Activated gamma-delta T cell treated with anti-CD3 and anti-CD28 coated beads, Interleukin-2, amount 50 U/mL, for 16 hours (primary cell): ENCODE measurements around the gene MEF2A.

Experiments used
- DNase-seq: peaks from one replicate; pipeline ENCODE4 v3.0.0-alpha.2; 2020; ENCODE audit warnings: low read depth

The MEF2A gene

DNA sequence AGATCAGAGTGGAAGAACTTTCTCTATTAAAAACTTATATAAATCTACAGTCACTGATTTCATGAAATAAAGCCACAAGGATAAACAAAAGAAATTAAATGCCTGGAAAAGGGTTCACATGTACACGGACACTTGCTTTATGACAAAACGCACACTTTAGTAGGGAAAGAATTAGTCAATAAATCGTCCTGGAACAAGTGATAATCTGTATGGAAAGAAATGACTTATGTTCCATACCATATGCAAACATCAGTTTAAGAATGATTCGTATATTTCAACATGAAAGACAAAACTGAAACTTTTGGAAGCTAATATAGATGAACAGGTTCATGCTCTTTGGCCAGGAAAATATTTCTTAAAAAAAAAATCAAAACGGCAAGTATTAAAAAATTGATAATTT is 40.2 kb downstream of the MEF2A start:
- DNase-seq = no peak

DNA sequence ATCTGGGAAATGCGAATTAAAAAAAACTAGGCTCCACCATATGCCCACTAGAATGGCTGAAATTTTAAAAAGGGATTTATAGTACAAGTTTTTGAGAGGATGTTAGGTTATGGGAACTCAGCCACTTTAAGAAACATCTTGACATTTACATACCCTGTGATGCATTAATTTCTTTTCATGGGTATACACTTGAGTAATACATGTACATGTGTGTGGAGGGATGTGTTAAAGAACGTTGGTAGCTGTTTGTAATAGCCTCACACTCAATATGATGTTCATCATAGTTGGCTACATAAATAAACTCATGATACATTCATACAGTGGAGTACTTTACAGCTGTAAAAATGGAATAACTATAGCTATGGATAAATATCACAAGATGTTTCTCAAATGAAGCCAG is 40.9 kb downstream of the MEF2A start:
- DNase-seq = no peak

DNA sequence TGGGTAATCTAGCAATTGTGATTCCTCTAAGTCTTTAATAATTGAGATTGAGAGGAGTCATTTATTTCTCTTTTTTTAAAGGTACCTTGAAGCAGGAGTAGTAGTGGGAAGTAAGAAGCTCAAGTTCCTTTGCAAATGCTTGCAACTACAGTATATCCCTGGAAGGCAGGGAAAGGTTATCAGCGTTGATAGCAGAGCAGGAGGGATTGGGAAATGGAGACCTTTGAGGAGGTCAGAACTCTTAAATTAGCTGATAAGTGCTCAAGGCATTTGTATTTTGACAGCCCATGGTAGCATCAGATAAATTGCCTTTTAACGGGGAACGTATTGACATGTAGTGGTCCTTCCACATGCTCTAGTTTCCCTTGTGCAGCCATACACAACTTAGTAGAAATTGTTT is 47.7 kb downstream of the MEF2A start:
- no peak for DNase-seq

DNA sequence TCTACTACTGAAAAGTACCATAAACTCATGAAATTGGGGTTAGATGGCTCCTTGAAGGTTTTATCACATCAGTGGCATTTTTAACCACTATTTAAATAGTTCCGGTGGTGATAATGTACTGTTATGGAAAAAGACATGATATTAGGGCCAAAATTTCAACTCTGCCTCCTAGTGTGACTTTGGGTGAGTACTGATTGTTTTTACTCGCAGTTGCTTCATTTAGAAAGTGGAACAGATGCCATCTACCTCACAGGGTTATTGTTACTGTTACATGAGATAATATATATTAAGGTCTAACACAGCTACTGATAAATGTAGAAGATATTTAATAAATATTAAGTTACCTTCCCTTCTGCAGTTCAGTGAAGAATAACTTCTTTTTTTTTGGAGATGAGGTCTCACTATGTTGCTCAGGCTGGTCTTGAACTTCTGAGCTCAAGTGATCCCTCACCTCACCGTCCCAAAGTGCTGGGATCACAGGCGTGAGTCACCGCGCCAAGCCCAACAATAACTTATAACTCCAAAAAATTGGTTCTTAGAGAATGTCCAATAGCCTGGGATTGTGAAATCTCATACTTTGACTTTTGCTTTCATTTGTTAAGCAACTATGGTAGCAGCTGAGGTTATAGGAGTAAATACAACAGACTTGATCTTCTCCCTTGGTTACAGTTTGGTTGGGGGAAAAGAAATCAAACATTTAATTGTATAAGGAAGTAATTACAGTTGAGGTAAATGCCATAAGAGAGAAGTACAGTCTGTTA is 48.3 kb downstream of the MEF2A start:
- no peak for DNase-seq

DNA sequence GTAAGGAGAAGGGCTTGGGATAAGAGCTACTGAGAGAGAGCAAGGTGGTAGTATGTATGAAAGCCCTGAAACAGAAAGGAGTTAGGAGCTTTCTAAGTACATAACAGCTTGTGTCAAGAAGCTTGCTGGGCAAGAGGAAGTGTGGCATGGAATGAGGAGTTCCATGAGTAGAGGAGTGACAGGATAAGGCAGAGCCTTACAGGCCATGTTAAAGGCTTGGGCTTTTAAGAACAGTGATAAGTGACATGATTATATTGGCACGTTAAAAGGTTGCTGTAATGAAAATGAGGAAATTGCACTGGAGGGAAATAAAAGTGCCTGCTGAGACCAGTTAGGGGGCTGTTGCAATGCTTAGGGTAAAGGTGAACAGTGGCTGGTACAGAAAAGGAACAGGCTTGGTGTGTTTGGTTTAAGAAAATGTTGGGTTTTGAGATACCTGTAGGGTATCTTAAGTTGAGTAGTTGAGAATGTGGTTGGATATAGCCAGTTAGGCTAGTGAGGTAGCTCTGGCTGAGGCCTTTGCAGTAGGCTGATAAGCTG is 49.0 kb downstream of the MEF2A start:
- no peak for DNase-seq

DNA sequence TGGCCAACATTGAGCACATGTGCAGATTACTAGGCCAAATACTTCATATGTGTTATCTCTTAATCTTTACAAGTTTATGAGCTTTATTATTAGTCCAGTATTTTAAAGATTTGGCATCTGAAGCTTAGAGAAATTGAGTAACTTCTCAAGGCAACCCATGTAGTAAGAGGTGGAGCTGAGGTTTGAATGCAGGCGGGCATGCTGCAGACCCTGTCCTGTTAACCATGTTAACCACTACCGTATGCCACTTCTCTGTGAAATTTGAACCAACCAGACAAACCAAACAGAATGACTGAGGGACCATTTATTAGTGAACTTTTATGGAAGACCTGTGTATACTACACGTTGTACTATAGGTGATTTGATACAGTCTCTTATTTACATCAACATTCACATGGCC is 49.7 kb downstream of the MEF2A start:
- DNase-seq = no peak

DNA sequence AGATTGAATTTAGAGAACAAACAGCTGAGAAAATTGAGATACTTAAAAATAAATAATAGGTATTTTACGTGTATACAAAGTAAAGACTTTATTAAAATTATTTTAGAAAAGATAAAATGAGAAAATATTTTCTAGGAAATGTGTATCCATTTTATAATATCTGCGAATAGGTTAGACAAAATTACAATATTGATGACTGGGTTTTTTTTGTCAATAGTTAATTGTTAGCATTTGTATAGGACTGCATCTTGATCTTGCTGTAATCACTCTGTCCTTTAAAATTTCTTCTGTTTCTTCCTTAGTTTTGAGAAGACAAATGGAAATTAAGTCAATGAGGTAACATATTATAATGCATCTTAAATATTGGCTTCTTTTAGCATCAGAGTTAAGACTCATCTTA is 50.3 kb downstream of the MEF2A start:
- DNase-seq = no peak

DNA sequence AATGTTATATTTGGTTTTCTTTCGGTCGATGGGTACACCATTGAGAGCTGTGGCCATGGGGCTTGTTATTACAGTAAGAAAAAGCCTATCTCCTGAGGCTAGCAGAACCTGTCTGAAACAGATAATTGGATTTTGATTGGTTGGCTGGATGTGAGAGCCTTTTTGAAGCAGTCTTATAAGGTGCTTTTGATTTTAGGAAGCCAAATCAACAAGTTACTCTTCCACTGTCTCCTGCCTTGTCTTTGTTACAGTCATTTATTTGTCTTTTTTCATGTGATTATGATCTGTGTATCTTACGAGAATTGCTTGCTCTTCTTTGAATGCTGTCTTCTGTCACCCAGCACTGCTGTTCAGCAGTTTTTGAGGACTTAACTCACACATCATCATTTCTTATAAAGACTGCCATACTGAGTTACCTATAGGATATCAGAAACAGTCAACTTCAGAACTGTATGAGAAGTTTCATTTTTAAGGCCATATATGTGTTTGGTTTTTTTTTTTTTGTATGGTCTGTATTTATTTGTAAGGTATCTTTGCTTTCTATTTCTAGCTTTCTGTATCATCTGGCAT is 51.1 kb downstream of the MEF2A start:
- DNase-seq = no peak

DNA sequence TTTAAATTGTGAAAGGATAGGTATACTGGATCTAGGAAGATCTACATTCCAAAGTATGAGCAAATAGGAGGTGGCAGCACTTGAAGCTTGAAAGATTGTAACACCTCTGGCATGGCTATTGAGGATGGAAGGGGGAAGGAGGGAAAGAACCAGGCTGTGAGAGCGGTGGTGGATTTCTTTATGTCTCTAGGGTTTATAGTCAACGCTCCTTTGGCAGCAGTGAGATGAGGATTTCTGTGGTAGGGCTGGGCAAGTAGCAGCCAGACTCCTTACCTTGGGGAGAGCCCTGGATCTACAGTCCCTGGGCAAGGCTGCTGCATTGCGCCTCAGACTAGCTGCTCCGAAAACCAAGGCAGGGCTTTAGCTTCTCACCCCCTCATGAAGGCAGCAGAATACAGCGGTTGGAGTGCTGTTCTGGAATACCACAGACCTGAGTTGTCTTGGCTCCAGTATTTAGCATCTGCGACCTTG is 53.2 kb downstream of the MEF2A start:
- DNase-seq = no peak

DNA sequence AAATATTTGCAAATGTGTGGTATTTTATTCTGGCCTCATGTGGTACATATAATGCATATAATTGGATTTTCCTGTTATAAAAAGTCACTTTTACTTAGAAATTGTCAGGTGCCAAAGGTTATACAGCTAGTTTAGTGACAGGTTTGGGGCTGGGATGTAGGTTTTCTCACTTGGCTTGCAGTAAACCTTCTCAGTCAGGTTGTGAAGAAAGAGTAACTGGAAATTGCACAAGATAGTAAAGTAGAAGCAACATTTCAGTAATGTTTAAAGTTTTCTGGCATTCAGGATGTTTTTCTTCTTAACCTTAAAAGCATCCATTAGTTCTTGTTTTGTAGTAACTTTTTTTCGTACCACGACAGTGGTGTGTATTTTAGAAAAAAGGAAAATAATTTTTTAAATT is 53.9 kb downstream of the MEF2A start:
- DNase-seq = no peak

DNA sequence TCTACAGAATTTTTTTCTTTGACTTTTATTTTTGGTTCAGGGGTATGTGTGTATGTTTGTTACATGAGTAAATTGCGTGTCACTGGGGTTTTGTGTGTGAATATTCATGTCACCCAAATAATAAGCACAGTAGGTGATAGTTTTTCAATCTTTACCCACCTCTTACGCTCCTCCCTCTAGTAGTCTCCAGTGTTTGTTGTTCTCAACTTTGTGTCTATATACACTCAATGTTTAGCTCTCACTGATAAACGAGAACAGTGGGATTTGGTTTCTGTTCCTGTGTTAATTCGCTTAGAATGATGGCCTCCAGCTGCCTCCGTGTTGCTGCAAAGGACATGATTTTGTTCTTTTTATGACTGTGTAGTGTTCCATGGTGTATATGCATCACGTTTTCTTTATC is 54.4 kb downstream of the MEF2A start:
- no peak for DNase-seq

DNA sequence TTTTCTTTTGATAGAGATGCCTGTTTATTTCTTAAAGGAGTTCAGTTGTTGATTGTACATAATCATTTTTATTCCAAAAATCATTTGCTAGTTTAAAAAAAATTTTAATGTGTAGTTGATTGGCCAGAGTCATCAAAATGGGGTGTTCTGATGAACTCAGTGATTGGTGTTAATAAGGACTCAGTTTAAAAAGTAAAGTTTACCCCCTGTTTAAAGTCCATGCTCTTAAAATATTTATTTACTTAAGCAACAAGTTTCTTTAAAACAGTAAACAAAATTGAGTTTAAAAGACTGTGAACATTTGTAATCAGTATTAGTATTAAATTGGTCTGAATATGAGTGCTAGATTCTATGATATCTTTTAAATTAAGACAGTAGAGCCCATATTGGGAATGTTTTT is 56.0 kb downstream of the MEF2A start:
- no peak for DNase-seq

DNA sequence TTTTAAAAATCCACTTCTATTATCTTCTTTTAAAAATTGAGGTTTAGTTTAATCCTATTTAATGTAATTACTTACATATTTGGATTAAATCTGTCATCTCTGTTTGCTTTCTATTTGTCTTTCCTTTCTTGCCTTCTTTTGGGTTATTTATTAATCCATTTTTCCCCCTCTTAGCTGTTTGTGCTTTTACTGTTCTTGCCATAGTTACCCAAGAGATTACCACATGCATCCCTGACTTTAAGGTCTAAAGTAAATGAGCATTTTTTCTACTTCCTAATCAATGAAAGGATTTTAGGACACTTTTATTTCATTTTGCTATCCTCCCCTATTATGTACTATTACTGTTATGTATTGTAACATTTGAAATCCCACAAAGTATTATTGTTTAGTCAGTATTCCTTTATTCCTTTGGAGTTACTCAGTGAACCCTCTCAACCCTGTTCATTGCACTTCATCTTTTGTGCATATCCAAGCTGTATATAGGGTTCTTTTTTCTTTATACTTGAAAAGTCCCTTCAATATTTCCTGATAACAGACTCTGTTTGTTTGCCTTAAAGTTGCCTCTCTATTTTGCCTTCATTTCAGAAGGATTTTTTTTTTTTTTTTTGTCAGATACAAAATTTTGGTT is 62.7 kb downstream of the MEF2A start:
- no peak for DNase-seq

DNA sequence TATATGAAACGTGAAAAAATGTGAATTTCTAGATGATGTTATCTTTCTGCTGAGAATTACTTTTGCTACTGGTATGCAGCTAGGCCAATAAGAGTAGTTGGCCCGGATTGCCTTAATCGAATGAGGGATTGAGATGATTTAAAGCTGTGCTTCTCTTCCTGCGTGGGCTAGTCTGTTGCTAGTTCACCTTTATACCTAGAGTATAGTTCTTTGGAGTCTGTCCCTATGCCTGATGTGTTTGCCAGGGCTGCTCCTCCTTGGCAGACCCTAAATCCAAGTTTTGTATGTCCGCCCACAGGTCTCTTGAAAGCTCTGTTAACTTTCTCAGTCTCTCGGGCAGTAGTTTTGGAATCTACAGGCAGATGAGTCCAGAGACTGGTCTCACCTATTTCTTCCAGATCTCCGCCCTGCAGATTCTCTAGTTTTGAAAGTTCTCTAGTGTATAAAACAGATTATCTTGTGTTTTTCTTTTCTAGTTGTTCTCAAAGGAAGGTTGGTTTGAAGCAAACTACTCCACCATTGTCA is 64.9 kb downstream of the MEF2A start:
- no peak for DNase-seq

DNA sequence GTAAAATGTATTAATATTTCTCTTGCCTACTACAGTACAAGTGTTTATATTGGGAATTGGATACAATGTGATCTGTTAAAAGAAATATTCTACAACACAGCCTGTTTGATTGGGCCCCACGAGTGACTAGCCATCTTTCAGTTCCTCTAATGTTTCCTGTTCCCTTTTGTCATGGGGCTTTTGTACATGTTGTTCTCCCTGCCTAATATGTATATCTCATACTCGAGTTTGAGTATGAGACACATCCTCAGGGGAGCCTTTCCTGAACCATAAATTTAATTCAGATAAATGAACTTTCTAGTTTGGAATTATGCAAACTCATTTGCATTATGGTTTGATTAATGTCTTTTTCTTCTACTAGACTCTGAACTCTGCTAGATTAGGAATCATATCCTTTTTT is 65.5 kb downstream of the MEF2A start:
- no peak for DNase-seq

DNA sequence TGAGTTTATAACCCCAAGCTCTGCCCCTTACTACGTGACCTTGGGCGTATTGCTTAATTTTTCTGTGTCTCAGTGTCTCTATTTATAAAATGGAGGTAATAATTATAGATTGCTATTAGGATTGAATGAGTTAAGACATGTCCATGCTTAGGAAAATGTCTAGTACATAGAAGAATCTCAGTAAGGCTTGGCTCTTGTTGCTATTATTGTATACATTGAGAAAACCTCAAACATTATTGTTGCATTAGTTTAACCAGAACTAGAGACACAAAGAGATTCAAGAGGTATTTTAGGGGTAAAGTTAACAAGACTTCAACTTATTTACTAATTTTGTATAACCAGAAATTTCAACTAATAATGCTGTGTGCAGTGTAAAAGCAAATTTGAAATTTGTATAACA is 66.7 kb downstream of the MEF2A start:
- no peak for DNase-seq

DNA sequence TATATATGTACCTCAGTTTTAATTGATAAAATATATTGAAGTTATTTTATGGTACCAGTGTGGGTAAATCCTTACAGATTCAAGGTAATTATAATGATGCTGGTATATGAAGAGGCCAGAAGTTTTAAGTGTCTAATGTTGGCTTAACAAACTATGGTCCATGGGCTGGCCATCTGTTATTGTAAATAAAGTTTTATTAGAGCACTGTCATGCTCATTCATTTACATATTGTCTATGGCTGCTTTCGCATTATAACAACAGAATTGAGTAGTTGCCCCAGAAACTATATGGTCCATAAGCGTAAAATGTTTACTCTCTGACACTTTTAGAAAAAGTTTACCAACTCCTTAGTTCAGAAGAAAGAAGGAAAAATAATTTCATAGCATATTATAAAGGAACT is 67.9 kb downstream of the MEF2A start:
- DNase-seq = no peak

DNA sequence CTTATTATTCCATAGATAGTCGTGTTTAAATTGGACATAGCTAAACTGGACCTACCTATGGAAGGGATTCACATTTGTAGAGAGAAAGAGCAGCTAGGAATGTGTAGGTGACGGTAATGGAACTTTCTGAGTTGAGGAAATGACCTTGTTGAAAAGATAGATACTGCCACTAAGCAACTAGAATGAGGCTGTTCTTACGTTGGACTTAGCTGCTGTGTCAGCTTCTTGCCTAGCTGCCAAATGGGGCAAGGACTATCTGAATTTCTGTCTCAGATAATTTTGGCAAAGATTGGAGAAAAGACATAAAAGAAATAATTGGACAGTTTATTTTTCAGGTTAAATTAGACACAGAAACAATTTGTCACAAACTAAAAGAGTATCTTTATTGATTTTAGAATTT is 68.8 kb downstream of the MEF2A start:
- DNase-seq = no peak

DNA sequence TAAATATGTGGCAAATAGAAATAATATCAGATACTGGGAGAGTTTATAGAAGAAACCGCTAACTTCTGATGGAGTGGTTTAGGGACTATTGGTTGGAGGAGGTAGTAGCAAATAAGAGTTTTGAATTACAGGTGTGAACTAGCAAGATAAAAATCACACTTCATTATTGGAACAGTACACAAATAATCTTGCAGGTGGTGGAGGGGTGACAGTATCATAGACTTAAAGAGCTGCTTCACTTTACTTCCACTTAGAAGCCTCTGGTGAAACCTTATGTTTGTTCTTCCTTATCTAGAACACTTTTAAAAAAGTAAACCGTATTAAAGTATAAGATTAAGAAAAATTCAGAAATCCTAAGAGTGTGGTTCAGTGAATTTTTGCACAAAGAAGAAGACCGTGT is 69.4 kb downstream of the MEF2A start:
- no peak for DNase-seq

DNA sequence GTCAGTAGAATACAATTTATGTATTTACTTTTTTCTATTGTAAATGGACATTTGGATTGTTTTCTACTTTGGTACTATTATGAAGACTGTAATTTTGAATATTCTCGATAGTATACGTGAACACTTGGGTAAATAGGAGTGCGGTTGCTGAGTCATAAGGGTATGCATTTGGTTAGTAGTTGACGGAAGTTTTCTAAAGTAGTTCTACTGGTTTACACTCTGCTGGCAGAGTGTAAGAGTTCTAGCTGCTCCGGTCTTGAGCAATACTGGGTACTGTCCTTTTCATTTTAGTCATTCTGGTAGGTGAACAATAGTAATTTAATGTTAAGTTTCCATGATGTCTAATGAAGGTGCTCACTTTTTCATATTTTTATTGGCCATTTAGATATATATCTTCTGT is 70.0 kb downstream of the MEF2A start:
- no peak for DNase-seq

DNA sequence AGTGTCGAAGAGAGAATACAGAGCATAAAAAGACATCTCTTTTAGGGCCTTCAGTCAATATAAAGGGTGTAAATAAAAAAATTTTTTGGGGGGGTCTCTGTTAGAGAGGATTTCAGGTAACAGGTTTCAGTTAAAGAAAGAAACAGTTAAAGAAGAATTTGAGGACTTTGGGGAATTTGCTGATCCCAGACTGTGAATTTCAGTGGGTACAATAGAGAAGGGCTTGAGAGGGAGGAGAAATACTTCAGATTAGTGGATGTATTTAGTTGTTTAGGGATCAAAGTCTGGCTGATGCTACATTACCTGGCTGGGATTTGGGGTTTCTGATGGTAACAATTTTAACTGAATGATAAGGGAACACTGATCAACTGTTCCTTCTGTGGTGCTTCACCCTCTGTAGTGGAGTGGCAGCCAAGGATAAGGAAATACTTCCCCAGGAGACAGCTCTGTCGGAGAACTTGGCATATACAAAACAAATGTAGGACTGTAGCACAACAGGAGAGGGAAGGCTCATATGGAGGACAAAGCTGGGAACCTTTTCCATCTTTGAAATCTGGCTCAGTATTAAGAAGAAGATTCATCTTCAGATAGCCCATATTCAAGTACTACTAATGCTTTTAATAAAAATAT is 79.2 kb downstream of the MEF2A start:
- no peak for DNase-seq

DNA sequence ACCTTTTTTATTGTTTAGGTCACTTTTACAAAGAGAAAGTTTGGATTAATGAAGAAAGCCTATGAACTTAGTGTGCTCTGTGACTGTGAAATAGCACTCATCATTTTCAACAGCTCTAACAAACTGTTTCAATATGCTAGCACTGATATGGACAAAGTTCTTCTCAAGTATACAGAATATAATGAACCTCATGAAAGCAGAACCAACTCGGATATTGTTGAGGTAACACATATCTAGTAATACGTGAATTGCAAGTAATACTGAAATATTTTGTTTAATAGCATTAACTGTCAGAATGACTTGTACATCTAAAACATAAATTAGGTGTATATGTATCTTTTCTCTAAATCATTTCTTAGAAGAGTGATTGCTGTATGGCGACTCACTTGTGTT is 79.8 kb downstream of the MEF2A start:
- no peak for DNase-seq

DNA sequence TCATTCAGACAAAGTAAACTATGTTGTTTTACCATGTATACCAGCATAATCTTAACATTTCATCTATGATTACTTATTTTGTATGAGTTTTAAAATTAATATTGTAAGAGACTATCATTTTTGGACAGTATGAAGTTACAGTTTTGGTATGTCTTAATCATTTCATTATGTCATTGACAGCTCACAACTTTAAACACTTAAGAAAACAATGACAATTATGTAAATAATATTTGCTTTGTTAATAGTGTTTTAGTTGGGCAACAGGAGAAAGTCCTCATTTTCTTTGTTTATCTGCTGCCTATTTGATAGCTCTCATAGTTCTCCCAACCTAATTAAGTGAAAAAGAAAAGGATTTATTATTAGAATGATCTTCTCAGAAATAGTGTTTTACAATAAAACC is 80.2 kb downstream of the MEF2A start:
- no peak for DNase-seq
